Adrenal gland (tissue), 12 donors: ENCODE measurements around the gene CHMP5. TPM values are rescaled to one million over a fixed set of nuclear protein-coding genes. Genes with fewer than 3 reads are reported as not detected.

Experiments used
- DNase-seq, 7 donors: peaks; one replicate each; pipeline ENCODE4 v3.0.0-alpha.2; 2019 to 2020
- H3K27ac ChIP-seq, 5 donors: fragments of 200-600 bp; sonication (generic) in 4 of 5; 1 replicate in 3 of 5; 2 replicates in 2 of 5; pipeline versions ENCODE4 v1.5.1 to v1.8.0; 2016 to 2020; ENCODE audit warnings: mild to moderate bottlenecking in 1 of 5
- H3K27me3 ChIP-seq: fragments of 200-600 bp; 2 replicates; pipeline ENCODE4 v1.8.0; 2021
- H3K36me3 ChIP-seq, 2 donors: fragments of 200-600 bp; replicated peaks in 1 of 2; 1 replicate in 1 of 2; 2 replicates in 1 of 2; pipeline versions ENCODE4 v1.5.1 to v1.8.0; 2018 to 2022
- H3K4me1 ChIP-seq, 2 donors: fragments of 200-600 bp; replicated peaks in 1 of 2; 1 replicate in 1 of 2; 2 replicates in 1 of 2; pipeline versions ENCODE4 v1.5.1 to v1.8.0; 2018 to 2021
- H3K4me3 ChIP-seq, 4 donors: fragments of 200-600 bp; sonication (generic) in 3 of 4; one replicate each; pipeline ENCODE4 v1.5.1; 2016 to 2018
- H3K9me3 ChIP-seq, 3 donors: fragments of 200-600 bp; sonication (generic) in 1 of 3; replicated peaks in 1 of 3; 1 replicate in 2 of 3; 2 replicates in 1 of 3; pipeline versions ENCODE4 v1.5.1 to v1.8.0; 2016 to 2021
- POLR2A ChIP-seq, 2 donors: fragments of 450-650 bp; IDR thresholded peaks; one replicate each; pipeline ENCODE4 v1.6.1; 2017; ENCODE audit warnings: antibody characterized with exemption in 2 of 2, mild to moderate bottlenecking in 2 of 2, moderate library complexity in 1 of 2
- WGBS, 4 donors: extraction: QIAGEN DNeasy Blood & Tissue Kit in 2 of 4; methylation state at CpG; one replicate each; pipeline versions ENCODE4 v1.1.5 to v1.1.7; 2013 to 2017; 5-methylcytosine and 5-hydroxymethylcytosine counted together
- intact Hi-C, 2 donors: fragments of 100-400 bp; cut with DNase I; formaldehyde crosslinking; loops; one replicate each; pipeline versions ENCODE4 v1.14.1 to v1.15.0; 2022 to 2023
- polyA plus RNA-seq, 3 donors: library from polyadenylated mRNA; stranded (reverse); fragments of 200-250 nt in 2 of 3; fragments of 350-450 nt in 1 of 3; fragmentation: Illumina TruSeq in 1 of 3; extraction: RNeasy Lipid Tissue Mini Kit (QIAGEN cat#74804) in 1 of 3; gene quantifications; one replicate each; pipeline ENCODE4 v1.2.3, GENCODE V29; 2013 to 2014
- total RNA-seq, 9 donors: library from RNA; depleted of rRNA in 4 of 9; stranded (reverse); fragments of >200 nt in 4 of 9; fragments of 120-200 nt in 1 of 9; fragmentation: NEBNext Ultra II Directional in 1 of 9; extraction: Animal tissue kit (Norgen Biotek cat#: 25700) in 1 of 9; gene quantifications; one replicate each; pipeline versions ENCODE4 v1.1.0 to v1.2.4, GENCODE V29; 2013 to 2023
- TF ChIP-seq, protein P1 (sequence below), 6 experiments: fragments of 450-650 bp in 4 of 6; fragments of 200-600 bp in 2 of 6; sonication (generic) in 1 of 6; IDR thresholded peaks; 1 replicate in 5 of 6; 2 replicates in 1 of 6; pipeline versions ENCODE4 v1.5.1 to v1.8.0; 2016 to 2021; ENCODE audit warnings: antibody characterized with exemption in 6 of 6, mild to moderate bottlenecking in 2 of 6, moderate library complexity in 1 of 6
- donor health status: healthy with polysubstance abuse.
- donor health status: Bipolar disorder and iron deficiency.
- donor health status: DM: yes; HTN: yes; CAD: no.
- donor health status: DM: no; HTN: no; CAD: no.
- donor health status: DM: no; HTN: no; CAD: no.
- donor health status: DM: yes; HTN: yes; CAD: no.

CHMP5 gene
- total and polyA plus RNA-seq, 12 donors = 35.6 to 114 (median 64.3) TPM

DNA sequence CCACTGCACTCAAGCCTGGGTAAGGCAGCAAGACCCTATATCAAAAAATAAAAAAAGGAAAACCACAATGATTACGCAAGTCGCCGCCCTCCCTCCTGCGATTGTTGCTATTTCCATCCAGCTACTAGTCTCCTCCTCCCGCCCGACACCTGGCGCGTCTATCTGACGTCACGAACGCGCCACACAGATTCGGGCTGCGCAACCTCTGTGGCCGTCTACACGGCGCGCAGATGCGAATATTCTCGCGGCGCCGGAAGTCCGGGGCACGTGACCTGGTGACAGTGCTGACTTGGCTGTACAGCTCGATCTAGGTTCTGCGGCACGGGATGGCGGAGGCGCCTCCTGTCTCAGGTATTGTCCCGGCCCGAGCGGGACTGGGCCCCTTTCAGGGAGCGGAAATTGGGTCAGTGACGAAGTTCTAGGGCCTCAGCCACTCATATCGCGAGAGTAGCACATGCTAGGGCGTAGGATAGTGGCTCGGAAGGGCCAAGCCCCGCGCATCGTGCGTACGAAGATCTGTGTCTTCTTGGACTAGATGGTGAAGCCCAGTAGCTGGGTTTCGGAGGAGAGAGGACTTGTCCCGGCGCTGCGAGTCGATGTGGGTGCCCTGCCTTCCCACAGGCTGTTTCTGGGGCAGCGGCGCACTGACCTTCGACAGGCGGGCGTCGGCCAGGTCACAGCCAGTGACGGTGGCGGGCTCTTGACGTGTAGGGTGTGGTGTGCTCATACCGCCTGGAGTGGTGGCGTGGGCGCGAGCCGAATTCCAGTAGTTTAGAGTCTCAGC is 25.6 kb downstream of the CHMP5 start, which contains the start of gene NFX1:
Gene NFX1 (plus strand): TSS at position 270 of the 784 bp plus-strand sequence. CDS start 57 bp downstream, at position 327.
- TF ChIP-seq, protein P1, sequence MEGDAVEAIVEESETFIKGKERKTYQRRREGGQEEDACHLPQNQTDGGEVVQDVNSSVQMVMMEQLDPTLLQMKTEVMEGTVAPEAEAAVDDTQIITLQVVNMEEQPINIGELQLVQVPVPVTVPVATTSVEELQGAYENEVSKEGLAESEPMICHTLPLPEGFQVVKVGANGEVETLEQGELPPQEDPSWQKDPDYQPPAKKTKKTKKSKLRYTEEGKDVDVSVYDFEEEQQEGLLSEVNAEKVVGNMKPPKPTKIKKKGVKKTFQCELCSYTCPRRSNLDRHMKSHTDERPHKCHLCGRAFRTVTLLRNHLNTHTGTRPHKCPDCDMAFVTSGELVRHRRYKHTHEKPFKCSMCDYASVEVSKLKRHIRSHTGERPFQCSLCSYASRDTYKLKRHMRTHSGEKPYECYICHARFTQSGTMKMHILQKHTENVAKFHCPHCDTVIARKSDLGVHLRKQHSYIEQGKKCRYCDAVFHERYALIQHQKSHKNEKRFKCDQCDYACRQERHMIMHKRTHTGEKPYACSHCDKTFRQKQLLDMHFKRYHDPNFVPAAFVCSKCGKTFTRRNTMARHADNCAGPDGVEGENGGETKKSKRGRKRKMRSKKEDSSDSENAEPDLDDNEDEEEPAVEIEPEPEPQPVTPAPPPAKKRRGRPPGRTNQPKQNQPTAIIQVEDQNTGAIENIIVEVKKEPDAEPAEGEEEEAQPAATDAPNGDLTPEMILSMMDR (IDR thresholded peaks at IDR 0.05) = no peak
- peak; percentile 86 to 97 for TF ChIP-seq POLR2A (IDR thresholded peaks at IDR 0.05)
- Histone ChIP-seq H3K4me1 (peaks cover 13 to 36% of the 10 kb centered on the region in 2 donors), H3K36me3 (peaks cover 0 to 14% of the 10 kb centered on the region in 2 donors), H3K27ac (peak within 1 kb of the TSS; percentile 97 to 100 (median 99)), H3K9me3 (no peaks in the 10 kb centered on the region), H3K4me3 (peak within 1 kb of the TSS; percentile 66 to 95 (median 80)), H3K27me3 (no peaks in the 10 kb centered on the region)
- 0% methylated on average over 21 to 63 of the region's 63 CpGs for WGBS, 4 donors
- DNase-seq = peak; percentile 97 to 99 (median 98)
- intact Hi-C loops = loop anchor here in 1 of 2 donors (10.0 kb wide), 1 partner anchor 56 kb away; no protein-coding TSS in a partner anchor

DNA sequence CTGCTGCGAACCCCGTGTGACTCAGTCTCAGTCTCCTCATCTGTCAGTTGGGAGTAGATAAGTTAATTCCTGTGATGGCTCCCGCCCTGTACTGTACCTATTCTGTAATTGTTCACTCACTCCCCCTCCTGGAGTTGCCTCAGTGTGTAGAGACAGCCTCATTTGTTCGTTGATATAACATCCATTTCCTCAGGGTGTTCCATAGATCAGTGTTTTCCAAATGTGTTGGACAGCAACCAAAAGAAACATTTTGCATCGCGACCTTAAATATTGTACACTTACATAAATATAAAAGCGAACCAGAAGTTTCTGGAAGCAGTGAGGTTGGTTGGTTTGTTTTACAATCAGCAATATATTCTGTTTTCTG is 26.2 kb downstream of the CHMP5 start:
- Histone ChIP-seq H3K9me3 (no peaks in the 10 kb centered on the region), H3K4me1 (peaks cover 13 to 37% of the 10 kb centered on the region in 2 donors), H3K27me3 (no peaks in the 10 kb centered on the region), H3K4me3 (peak overlapping the region; percentile 66 to 95 (median 80)), H3K36me3 (peaks cover 0 to 19% of the 10 kb centered on the region in 2 donors), H3K27ac (peak overlapping the region in 4 of 5 donors; percentile 97 to 100 (median 100))
- TF ChIP-seq, protein P1 (IDR thresholded peaks at IDR 0.05) = no peak
- no peak for TF ChIP-seq POLR2A (IDR thresholded peaks at IDR 0.05)
- no peak for DNase-seq
- 16 to 26% (median 20%) methylated on average over 6 to 7 of the region's 7 CpGs for WGBS, 4 donors
- intact Hi-C loops = loop anchor here in 1 of 2 donors (10.0 kb wide), 1 partner anchor 56 kb away; no protein-coding TSS in a partner anchor

- no peaks in the 10 kb centered on the region for H3K9me3 ChIP-seq
- TF ChIP-seq, protein P1 (IDR thresholded peaks at IDR 0.05) = no peak
- no peak for TF ChIP-seq POLR2A (IDR thresholded peaks at IDR 0.05)
- H3K27me3 ChIP-seq = no peaks in the 10 kb centered on the region
- H3K4me1 ChIP-seq = peaks cover 13 to 42% of the 10 kb centered on the region in 2 donors
- H3K27ac ChIP-seq = peak overlapping the region in 3 of 5 donors; percentile 97 to 100 (median 99)
- intact Hi-C loops = loop anchor here in 1 of 2 donors (10.0 kb wide), 1 partner anchor 57 kb away; no protein-coding TSS in a partner anchor
- peak overlapping the region in 1 of 4 donors; percentile 66 for H3K4me3 ChIP-seq
- 89 to 91% (median 90%) methylated on average over 5 of the region's 5 CpGs for WGBS, 4 donors
- peaks cover 0 to 28% of the 10 kb centered on the region in 2 donors for H3K36me3 ChIP-seq
- no peak for DNase-seq
Measured at GRCh38 chr9:33291901-33292300, 27.1 kb downstream of the CHMP5 start.

DNA sequence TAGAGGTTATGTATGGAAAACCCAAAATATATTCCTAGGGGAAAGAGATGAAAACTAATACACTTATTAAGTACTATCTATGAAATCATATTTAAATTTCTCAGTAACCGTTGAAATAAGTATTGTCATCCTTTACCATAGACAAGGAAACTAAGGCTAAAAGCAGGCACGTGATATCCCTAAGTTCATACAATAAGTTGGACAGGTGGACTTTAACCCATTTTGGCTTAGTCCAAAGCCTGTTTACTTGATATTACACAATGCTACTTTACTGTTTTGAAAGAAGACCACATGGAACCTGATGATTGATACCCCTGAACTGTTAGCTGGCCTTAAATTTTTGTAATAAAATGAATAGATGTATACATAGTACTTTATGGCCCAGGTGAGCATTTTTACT is 28.9 kb downstream of the CHMP5 start:
- WGBS, 4 donors = 93 to 98% (median 96%) methylated on average over 2 of the region's 2 CpGs
- Histone ChIP-seq H3K36me3 (peaks cover 0 to 39% of the 10 kb centered on the region in 2 donors), H3K4me3 (no peak overlapping the region), H3K27ac (no peak overlapping the region), H3K27me3 (no peaks in the 10 kb centered on the region), H3K4me1 (peaks cover 13 to 57% of the 10 kb centered on the region in 2 donors), H3K9me3 (no peaks in the 10 kb centered on the region)
- TF ChIP-seq, protein P1 (IDR thresholded peaks at IDR 0.05) = no peak
- no peak for TF ChIP-seq POLR2A (IDR thresholded peaks at IDR 0.05)
- intact Hi-C loops = loop anchor here in 1 of 2 donors (10.0 kb wide), 1 partner anchor 59 kb away; no protein-coding TSS in a partner anchor
- no peak for DNase-seq
